H1 (cell line): ENCODE results near the gene UGGT2. TPM values are rescaled to one million over a fixed set of nuclear protein-coding genes. Genes with fewer than 3 reads are reported as not detected.

Experiments used
- CTCF ChIA-PET: fragments of 300-600 bp; sonication (Branson Sonifier 250); formaldehyde crosslinking; loops from one replicate; lab custom pipeline; 2021; ENCODE audit not compliant: partially characterized antibody; lab: Charles Lee
- POLR2A ChIA-PET: fragments of 300-600 bp; sonication (Branson Sonifier 250); formaldehyde crosslinking; loops from one replicate; lab custom pipeline; 2021; ENCODE audit warnings: inconsistent platforms; ENCODE audit not compliant: partially characterized antibody; lab: Charles Lee
- DNase-seq, 2 experiments: peaks; one replicate each; pipeline versions ENCODE4 v3.0.0 to v3.0.0-alpha.2; 2010 to 2022; ENCODE audit warnings: low spot score in 2 of 2, low read depth in 1 of 2, mixed read lengths in 1 of 2
- FAIRE-seq: peaks from 2 replicates; lab custom pipeline; 2011; peaks lifted over from hg19 to GRCh38; lab: Jason Lieb, UNC
- H2AFZ ChIP-seq: 2 replicates; pipeline ENCODE4 v1.8.1; 2012; ENCODE audit warnings: low read length, inconsistent platforms
- H2AK5ac ChIP-seq: 2 replicates; pipeline ENCODE4 v1.6.1; 2013; ENCODE audit warnings: low read depth, low read length
- H2BK120ac ChIP-seq: replicated peaks from 2 replicates; pipeline ENCODE3; 2013; ENCODE audit warnings: low read depth, low read length, inconsistent platforms
- H2BK12ac ChIP-seq: 2 replicates; pipeline ENCODE4 v1.6.1; 2013; ENCODE audit warnings: low read depth, low read length
- H2BK15ac ChIP-seq: 2 replicates; pipeline ENCODE4 v1.6.1; 2013; ENCODE audit warnings: low read length
- H2BK20ac ChIP-seq: 2 replicates; pipeline ENCODE4 v1.6.1; 2013; ENCODE audit warnings: low read length
- H2BK5ac ChIP-seq: 2 replicates; pipeline ENCODE4 v1.6.1; 2013; ENCODE audit warnings: low read depth, low read length
- H3K14ac ChIP-seq: 2 replicates; pipeline ENCODE4 v1.6.1; 2013; ENCODE audit warnings: inconsistent platforms; ENCODE audit not compliant: insufficient read length
- H3K18ac ChIP-seq: 2 replicates; pipeline ENCODE4 v1.6.1; 2013; ENCODE audit warnings: low read length; ENCODE audit errors: extremely low read depth
- H3K23ac ChIP-seq: 2 replicates; pipeline ENCODE4 v1.6.1; 2013; ENCODE audit warnings: inconsistent platforms; ENCODE audit not compliant: insufficient read length
- H3K23me2 ChIP-seq: 2 replicates; pipeline ENCODE4 v1.6.1; 2013; ENCODE audit warnings: low read depth, low read length
- H3K27ac ChIP-seq: 2 replicates; pipeline ENCODE4 v1.6.1; 2011; ENCODE audit warnings: low read depth, low read length, inconsistent platforms
- H3K27me3 ChIP-seq, 4 experiments: replicated peaks in 1 of 4; 1 replicate in 1 of 4; 2 replicates in 3 of 4; pipeline versions ENCODE4 v1.6.1 to v1.8.1; 2011 to 2013; ENCODE audit warnings: low read length in 3 of 4, mild to moderate bottlenecking in 3 of 4, inconsistent platforms in 2 of 4, mixed read lengths in 2 of 4, moderate library complexity in 1 of 4; ENCODE audit not compliant: control insufficient read depth in 3 of 4, insufficient read depth in 3 of 4; ENCODE audit errors: extremely low read depth in 1 of 4
- H3K36me3 ChIP-seq, 4 experiments: 2 replicates each; pipeline versions ENCODE4 v1.6.1 to v1.8.1; 2011 to 2013; ENCODE audit warnings: mild to moderate bottlenecking in 4 of 4, low read length in 3 of 4, moderate library complexity in 2 of 4, control low read depth in 1 of 4, inconsistent platforms in 1 of 4; ENCODE audit not compliant: insufficient read depth in 4 of 4, control insufficient read depth in 2 of 4
- H3K4ac ChIP-seq: replicated peaks from 2 replicates; pipeline ENCODE3; 2013; ENCODE audit warnings: low read length, low read depth, mixed read lengths, inconsistent platforms; ENCODE audit not compliant: insufficient read length
- H3K4me1 ChIP-seq, 4 experiments: replicated peaks in 1 of 4; 1 replicate in 1 of 4; 2 replicates in 3 of 4; pipeline versions ENCODE4 v1.6.1 to v1.8.1; 2011 to 2013; ENCODE audit warnings: low read length in 3 of 4, inconsistent platforms in 2 of 4, mixed read lengths in 1 of 4; ENCODE audit not compliant: insufficient read depth in 4 of 4, control insufficient read depth in 3 of 4
- H3K4me2 ChIP-seq, 2 experiments: 2 replicates each; pipeline versions ENCODE4 v1.6.1 to v1.8.1; 2011 to 2013; ENCODE audit warnings: low read depth in 2 of 2, low read length in 2 of 2, control low read depth in 1 of 2, inconsistent platforms in 1 of 2, mild to moderate bottlenecking in 1 of 2; ENCODE audit not compliant: insufficient read depth in 1 of 2
- H3K4me3 ChIP-seq, 4 experiments: fragments of 200-600, 300-600 bp in 1 of 4; sonication (generic), shearing (Covaris generic), sonication (Bioruptor Twin) in 1 of 4; 2 replicates each; pipeline versions ENCODE4 v1.5.1 to v1.8.1; 2011 to 2016; ENCODE audit warnings: low read length in 4 of 4, low read depth in 3 of 4, control low read depth in 2 of 4, inconsistent platforms in 2 of 4, mild to moderate bottlenecking in 2 of 4, mixed read lengths in 1 of 4, moderate library complexity in 1 of 4; ENCODE audit not compliant: insufficient read depth in 2 of 4; ENCODE audit errors: extremely low read depth in 1 of 4
- H3K56ac ChIP-seq: replicated peaks from 2 replicates; pipeline ENCODE3; 2013; ENCODE audit warnings: low read depth, mild to moderate bottlenecking, mixed read lengths, low read length, inconsistent platforms; ENCODE audit not compliant: insufficient read length
- H3K79me1 ChIP-seq: 2 replicates; pipeline ENCODE4 v1.6.1; 2013; ENCODE audit warnings: low read depth, low read length, control low read depth
- H3K79me2 ChIP-seq, 2 experiments: 2 replicates each; pipeline versions ENCODE4 v1.6.1 to v1.8.1; 2012 to 2013; ENCODE audit warnings: low read length in 2 of 2, mild to moderate bottlenecking in 2 of 2, inconsistent platforms in 1 of 2; ENCODE audit not compliant: insufficient read depth in 2 of 2, control insufficient read depth in 1 of 2
- H3K9ac ChIP-seq, 4 experiments: replicated peaks in 1 of 4; 1 replicate in 1 of 4; 2 replicates in 3 of 4; pipeline versions ENCODE4 v1.6.1 to v1.8.1; 2011 to 2013; ENCODE audit warnings: low read depth in 3 of 4, low read length in 3 of 4, control low read depth in 2 of 4, mild to moderate bottlenecking in 2 of 4, moderate library complexity in 2 of 4, inconsistent platforms in 1 of 4; ENCODE audit errors: extremely low read depth in 1 of 4
- H3K9me3 ChIP-seq, 2 experiments: 2 replicates each; pipeline versions ENCODE4 v1.6.1 to v1.8.1; 2012 to 2013; ENCODE audit warnings: mild to moderate bottlenecking in 2 of 2, moderate library complexity in 2 of 2, control low read depth in 1 of 2, inconsistent platforms in 1 of 2, low read depth in 1 of 2, low read length in 1 of 2, mixed read lengths in 1 of 2; ENCODE audit not compliant: insufficient read depth in 2 of 2
- H4K20me1 ChIP-seq, 2 experiments: replicated peaks in 1 of 2; 2 replicates each; pipeline versions ENCODE3 to v1.8.1; 2011 to 2013; ENCODE audit warnings: inconsistent platforms in 2 of 2, low read length in 2 of 2, mild to moderate bottlenecking in 1 of 2; ENCODE audit not compliant: insufficient read depth in 2 of 2, control insufficient read depth in 1 of 2
- H4K5ac ChIP-seq: 2 replicates; pipeline ENCODE4 v1.6.1; 2013; ENCODE audit warnings: low read length, low read depth, mixed read lengths, inconsistent platforms; ENCODE audit not compliant: insufficient read length
- H4K8ac ChIP-seq: 2 replicates; pipeline ENCODE4 v1.8.0; 2013; ENCODE audit warnings: mild to moderate bottlenecking, moderate library complexity, low read length, inconsistent platforms; ENCODE audit not compliant: insufficient read depth; ENCODE audit errors: extremely low read depth
- H4K91ac ChIP-seq: replicated peaks from 2 replicates; pipeline ENCODE3; 2013; ENCODE audit warnings: low read length, mixed read lengths, inconsistent platforms; ENCODE audit not compliant: insufficient read length
- ATF2 ChIP-seq: IDR thresholded peaks from 2 replicates; pipeline ENCODE4 v1.6.1; 2012; ENCODE audit warnings: low read length, inconsistent platforms
- BACH1 ChIP-seq: IDR thresholded peaks from 2 replicates; pipeline ENCODE4 v1.6.1; 2012; ENCODE audit warnings: low read length, improper control_type of control experiment
- CEBPB ChIP-seq: IDR thresholded peaks from 2 replicates; pipeline ENCODE4 v1.6.1; 2012; ENCODE audit warnings: low read depth, low read length
- CTBP2 ChIP-seq: IDR thresholded peaks from 2 replicates; pipeline ENCODE4 v1.7.0; 2011; ENCODE audit warnings: borderline replicate concordance, mild to moderate bottlenecking, moderate library complexity, mixed read lengths, low read length; ENCODE audit not compliant: insufficient read depth, insufficient read length
- FOSL1 ChIP-seq: IDR thresholded peaks from 2 replicates; pipeline ENCODE4 v1.6.1; 2011; ENCODE audit warnings: mild to moderate bottlenecking, low read depth, low read length, moderate library complexity; ENCODE audit not compliant: insufficient read depth
- JUND ChIP-seq: IDR thresholded peaks from 2 replicates; pipeline ENCODE4 v1.6.1; 2011; ENCODE audit warnings: mild to moderate bottlenecking, improper control_type of control experiment, low read length
- MAX ChIP-seq: IDR thresholded peaks from 2 replicates; pipeline ENCODE4 v1.6.1; 2012; ENCODE audit warnings: inconsistent platforms
- PHF8 ChIP-seq: fragments of 200-600 bp; sonication (generic); conservative IDR thresholded peaks from 2 replicates; pipeline ENCODE4 v1.7.1; 2012; ENCODE audit warnings: low read depth, mild to moderate bottlenecking, inconsistent platforms, low read length, moderate library complexity
- RFX5 ChIP-seq: IDR thresholded peaks from 2 replicates; pipeline ENCODE4 v1.6.1; 2011; ENCODE audit warnings: low read depth, low read length, improper control_type of control experiment, borderline replicate concordance
- RNF2 ChIP-seq: fragments of 200-900, 300-1000 bp; sonication (generic); IDR thresholded peaks from 2 replicates; pipeline ENCODE4 v1.7.1; 2016; ENCODE audit warnings: borderline replicate concordance, low read depth, mild to moderate bottlenecking, antibody characterized with exemption, low read length; ENCODE audit not compliant: poor library complexity, severe bottlenecking; ENCODE audit errors: missing control alignments
- TAF1 ChIP-seq: IDR thresholded peaks from 2 replicates; pipeline ENCODE4 v1.6.1; 2011; ENCODE audit warnings: mild to moderate bottlenecking, low read depth, low read length
- TEAD4 ChIP-seq: IDR thresholded peaks from 2 replicates; pipeline ENCODE4 v1.6.1; 2012; ENCODE audit warnings: low read depth, low read length, inconsistent platforms, mixed read lengths
- WGBS, 2 experiments: shearing (Covaris generic) in 1 of 2; methylation state at CpG; one replicate each; pipeline versions ENCODE4 v1.1.6 to v1.1.7; 2013 to 2015; ENCODE audit warnings: low lambda C conversion rate in 2 of 2, mixed read lengths in 2 of 2, inconsistent platforms in 1 of 2, low coverage in 1 of 2, missing lambda C conversion rate in 1 of 2; ENCODE audit not compliant: insufficient replicate concordance in 2 of 2, insufficient coverage in 1 of 2, insufficient read length in 1 of 2; ENCODE audit errors: extremely low coverage in 1 of 2, missing lambda C conversion rate in 1 of 2; 5-methylcytosine and 5-hydroxymethylcytosine counted together
- polyA plus RNA-seq, 7 experiments: library from polyadenylated mRNA; depleted of rRNA in 3 of 7; stranded (reverse) in 5 of 7; unstranded in 2 of 7; fragments of >200 nt in 5 of 7; fragments of 200-250 nt in 2 of 7; gene quantifications; 1 replicate in 5 of 7; 2 replicates in 1 of 7; 4 replicates in 1 of 7; pipeline versions ENCODE4 v1.2.1 to v1.2.3, GENCODE V29; 2011 to 2013; ENCODE audit warnings: missing spikeins in 2 of 7, mixed read lengths in 2 of 7
- total RNA-seq: library from RNA; stranded (reverse); fragmentation: NEBNext Ultra II Directional; extraction: Animal tissue kit (Norgen Biotek cat#: 25700); gene quantifications from 2 replicates; pipeline ENCODE4 v1.2.1, GENCODE V29; 2021

UGGT2 gene
- total and polyA plus RNA-seq, 2 of the 8 experiments (the other 6 are each of a cell fraction or from before 2014, with no cell fraction given): 5.9 to 25.1 TPM

- Histone ChIP-seq H2BK5ac (no peak overlapping the region), H3K4ac (no peak overlapping the region), H3K23me2 (no peaks in the 10 kb centered on the region), H4K91ac (no peak overlapping the region), H4K20me1 (no peaks in the 10 kb centered on the region), H2BK12ac (no peak overlapping the region), H2BK15ac (no peak overlapping the region), H3K4me3 (no peak overlapping the region), H3K18ac (no peak overlapping the region), H3K4me2 (no peak overlapping the region), H3K36me3 (peaks cover 0 to 3% (median 0%) of the 10 kb centered on the region in 4 experiments; a peak in 2 of 8 replicates), H3K27me3 (no peaks in the 10 kb centered on the region), H3K79me1 (no peaks in the 10 kb centered on the region), H3K56ac (no peak overlapping the region), H4K5ac (no peak overlapping the region), H2AK5ac (no peak overlapping the region), H2BK120ac (no peak overlapping the region), H3K79me2 (no peaks in the 10 kb centered on the region), H3K9me3 (peaks cover 7 to 11% of the 10 kb centered on the region in 2 experiments; a peak in 3 of 4 replicates), H3K4me1 (no peaks in the 10 kb centered on the region), H4K8ac (no peak overlapping the region), H3K23ac (no peak overlapping the region), H2AFZ (no peak overlapping the region), H3K14ac (no peak overlapping the region), H3K27ac (no peak overlapping the region), H2BK20ac (no peak overlapping the region), H3K9ac (no peak overlapping the region)
- CTCF ChIA-PET: interaction anchor here (0.8 kb wide), 1 partner anchor 180 kb away, joined by 4 read pairs; no protein-coding TSS in a partner anchor
- POLR2A ChIA-PET: no interaction called here
- WGBS, 2 experiments: 76% methylated on average over 1 of the region's 1 CpG; no CpG with 5 or more reads in 1 of the 2 experiments
- no peak for DNase-seq
- no peak for FAIRE-seq
- TF ChIP-seq ATF2: no peak
- no peak for TF ChIP-seq TAF1
- no peak for TF ChIP-seq FOSL1
- TF ChIP-seq MAX: no peak
- no peak for TF ChIP-seq RFX5
- no peak for TF ChIP-seq JUND
- TF ChIP-seq RNF2: no peak
- no peak for TF ChIP-seq BACH1
- TF ChIP-seq CTBP2: no peak
- no peak for TF ChIP-seq TEAD4
- TF ChIP-seq PHF8: no peak
- TF ChIP-seq CEBPB: no peak
Measured at GRCh38 chr13:95814495-95814894, 238.7 kb downstream of the UGGT2 start.
